Bone marrow (tissue), 2 donors: ENCODE results near the gene ARHGAP31.
"Not testable (repeated sequence)": the region's sequence is repeated elsewhere in the genome, so short reads cannot be mapped to it uniquely, and the experiment has no call there.

Experiments used
- DNase-seq, 2 donors: peaks; one replicate each; lab custom pipeline; 2025; lab: John Stamatoyannopoulos, UW

Gene ARHGAP31

DNA sequence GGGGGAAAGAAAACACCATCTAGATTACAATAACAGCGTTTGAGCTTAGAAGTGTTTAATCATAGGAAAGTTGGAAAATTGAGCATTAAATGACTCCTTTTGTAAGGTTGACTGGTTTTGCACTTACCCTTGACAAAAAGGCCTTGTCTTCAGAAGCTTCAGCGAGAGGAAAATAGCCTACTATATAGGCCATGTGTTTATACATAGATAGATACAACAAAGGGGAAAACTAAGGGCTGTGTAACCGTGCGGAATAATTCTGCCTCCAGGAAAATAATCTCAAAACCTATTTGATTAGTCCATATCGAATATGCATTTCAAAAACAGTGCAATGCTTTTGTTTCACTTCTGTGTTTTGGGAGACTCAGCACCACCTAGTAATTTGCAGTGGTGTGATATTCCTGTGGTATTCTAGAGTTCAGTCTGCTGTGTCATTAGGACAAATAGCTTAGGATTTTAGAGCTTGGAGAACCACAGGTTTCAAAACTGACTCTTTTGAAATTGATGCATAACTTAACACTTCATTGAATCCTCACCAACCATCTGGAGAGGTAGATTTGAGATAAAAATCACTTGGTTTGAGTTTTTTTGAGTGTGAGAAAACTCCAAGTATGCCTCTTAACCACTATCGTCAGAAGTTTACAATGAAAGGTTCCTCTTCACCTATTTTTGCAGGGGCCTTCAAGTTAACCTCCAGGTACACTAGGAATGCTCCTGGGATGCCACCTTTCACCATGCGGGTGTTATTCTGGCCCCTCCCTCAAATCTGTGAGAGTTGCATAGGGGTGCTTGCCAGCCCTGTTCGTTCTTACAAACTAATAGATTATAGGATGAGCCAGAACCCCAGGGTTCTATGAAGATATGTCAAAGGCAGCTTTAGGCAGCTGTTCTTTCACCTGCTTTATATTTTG lies 1.9 kb downstream of the ARHGAP31 start:
- DNase-seq = no peak

DNA sequence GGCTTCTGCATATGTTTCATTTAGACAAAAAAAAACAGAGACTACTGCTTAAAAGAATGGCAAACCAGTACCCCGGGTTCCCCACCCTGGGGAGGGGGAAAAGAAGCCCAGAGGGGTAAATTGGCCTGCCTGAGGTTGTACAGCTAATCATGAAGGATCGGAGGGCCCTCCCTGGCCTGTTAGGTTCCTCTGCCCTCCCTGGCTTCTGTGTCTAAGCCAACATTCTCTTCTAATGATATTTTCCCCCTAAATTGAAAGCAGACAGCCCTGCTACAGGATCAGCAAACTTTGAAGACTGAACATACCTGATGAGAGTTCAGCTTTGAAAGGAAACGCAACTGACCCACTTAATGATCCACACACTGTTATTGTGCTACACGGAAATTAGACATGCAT lies 2.5 kb downstream of the ARHGAP31 start:
- no peak for DNase-seq

DNA sequence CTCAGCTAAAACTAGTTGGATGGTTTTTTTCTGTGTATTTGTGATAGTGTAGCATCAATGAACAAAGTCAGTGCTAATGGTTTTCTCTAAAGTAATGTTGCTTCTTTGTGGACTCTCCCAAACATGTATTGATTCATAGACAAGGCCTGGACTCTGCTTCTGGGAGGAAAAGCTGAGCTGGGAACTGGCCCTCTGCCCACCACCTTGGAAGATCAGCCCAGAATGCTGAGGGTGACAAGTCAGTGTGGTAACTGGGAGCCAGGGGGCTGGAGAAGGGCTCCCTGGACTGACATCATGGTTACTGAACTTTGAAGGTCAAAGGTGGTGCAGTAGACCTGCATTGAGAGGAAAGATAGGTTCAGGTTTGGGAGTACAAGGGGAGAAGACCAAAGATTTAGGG lies 3.0 kb downstream of the ARHGAP31 start:
- DNase-seq = no peak

DNA sequence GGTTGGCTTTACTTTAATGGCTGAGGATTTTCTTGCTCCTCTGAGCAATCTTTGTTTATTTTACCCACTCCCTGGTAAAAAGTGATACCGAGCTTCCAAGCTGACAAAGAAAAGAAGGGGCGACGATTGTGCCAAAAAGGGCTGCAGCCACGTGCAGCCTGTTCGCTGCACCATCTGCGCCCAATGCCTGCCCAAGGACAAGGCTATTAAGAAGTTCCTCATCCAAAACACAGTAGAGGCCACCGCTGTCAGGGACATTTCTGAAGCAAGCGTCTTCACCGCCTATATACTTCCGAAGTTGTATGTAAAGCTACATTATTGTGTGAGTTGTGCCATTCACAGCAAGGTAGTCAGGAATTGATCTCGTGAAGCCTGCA lies 4.4 kb downstream of the ARHGAP31 start:
- no peak for DNase-seq

DNA sequence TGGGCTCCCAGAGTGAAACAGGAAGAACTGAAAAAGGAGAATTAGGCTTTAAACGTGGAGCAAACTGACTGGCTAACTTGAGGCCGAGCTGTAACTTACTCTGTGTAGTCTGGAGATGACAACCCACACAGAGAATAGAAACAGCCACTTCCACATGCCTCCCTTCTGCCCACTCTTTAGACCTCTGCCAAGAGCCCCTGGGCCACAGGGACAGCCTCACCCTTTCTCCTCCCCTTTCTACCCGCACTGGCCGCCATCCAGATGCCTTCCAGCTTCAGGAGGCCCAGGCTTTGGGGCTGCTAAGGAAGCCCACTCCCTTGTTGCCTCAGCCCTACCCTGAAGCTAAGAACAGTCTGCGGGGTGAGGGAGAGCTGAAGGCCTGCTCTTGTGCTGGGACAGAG lies 6.8 kb downstream of the ARHGAP31 start:
- DNase-seq = no peak

DNA sequence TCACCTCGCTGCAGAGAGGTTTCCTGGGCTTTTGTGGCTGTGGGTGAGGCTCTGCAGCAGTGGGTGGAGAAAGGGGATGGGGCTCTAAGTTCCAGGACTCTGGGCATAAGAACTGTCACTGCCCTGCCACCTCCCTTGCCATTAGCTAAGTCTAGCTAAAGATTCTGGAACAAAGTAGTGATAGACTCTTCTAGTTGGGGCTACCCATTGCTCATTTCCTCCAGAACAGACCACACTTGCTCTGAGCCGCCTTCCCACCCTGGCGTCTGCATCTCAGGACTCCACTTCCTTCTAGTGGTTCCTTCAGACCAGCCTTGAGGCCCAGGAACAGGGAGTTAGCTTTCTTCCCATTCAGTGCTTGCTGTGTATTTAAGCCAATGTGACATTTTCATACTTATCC lies 7.5 kb downstream of the ARHGAP31 start:
- DNase-seq = peak in 1 of 2 donors; percentile 41

DNA sequence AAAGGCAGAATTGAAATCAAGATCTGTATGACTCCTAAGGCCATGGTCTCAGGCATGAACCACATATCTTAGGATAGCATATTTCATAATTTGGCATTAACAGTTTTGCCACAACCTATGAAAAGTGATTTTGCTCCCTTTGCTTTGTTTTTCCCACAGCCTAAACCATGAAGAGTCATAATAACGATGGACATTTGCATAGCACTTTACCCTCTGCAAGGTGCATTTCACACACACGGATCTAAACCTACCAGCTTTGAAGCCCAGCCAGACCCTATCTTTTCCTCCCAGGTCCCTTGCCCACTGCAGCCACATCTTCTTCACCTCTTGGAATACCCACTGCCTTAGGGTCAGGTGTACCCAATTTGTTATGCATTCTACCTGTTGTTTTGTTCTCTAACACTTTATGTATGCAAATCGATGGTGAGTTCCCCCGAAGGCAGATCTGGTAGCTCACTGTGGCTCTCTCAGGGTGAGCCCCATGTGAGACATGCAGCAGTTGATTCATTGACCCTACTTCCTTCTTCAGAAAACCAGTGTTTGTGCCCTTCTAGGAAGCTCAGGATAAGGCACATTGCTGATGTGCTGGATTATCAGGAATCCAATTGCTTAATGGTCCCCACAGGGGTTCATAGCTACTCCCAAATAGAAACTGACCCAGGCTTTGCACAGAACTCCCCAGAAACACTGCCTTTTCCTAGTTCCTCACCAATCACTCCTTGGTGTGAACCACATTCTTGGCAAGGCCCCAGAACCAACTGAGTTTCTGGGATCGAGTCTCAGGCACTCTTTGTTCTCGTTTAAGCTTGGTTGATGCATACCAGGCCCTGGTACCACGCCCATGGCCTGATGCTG lies 8.7 kb downstream of the ARHGAP31 start:
- DNase-seq = no peak

DNA sequence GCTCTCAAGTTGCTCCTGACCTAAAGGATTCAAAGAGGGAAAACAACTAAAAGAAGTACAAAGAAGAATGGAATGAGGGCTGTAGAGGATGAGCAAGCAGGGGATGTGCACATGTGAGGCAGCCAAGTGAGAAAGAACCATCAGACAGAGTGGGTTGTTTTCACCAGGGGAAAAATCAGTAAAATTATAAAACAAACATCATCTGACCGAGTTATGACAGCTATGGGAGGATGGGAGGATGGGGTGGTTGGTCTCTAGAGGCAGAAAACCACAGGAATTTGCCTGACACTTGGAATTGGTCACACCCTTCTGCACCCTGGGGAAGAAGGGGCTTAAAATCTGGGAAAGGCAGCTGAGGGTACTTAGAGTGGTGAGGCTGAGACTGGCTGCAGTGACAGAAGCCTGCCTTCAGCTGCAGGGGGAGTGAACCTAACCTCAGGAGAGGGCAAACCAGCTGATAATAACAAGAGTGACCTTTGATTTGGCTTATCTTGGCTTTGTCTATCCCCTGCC lies 10.1 kb downstream of the ARHGAP31 start:
- no peak for DNase-seq

DNA sequence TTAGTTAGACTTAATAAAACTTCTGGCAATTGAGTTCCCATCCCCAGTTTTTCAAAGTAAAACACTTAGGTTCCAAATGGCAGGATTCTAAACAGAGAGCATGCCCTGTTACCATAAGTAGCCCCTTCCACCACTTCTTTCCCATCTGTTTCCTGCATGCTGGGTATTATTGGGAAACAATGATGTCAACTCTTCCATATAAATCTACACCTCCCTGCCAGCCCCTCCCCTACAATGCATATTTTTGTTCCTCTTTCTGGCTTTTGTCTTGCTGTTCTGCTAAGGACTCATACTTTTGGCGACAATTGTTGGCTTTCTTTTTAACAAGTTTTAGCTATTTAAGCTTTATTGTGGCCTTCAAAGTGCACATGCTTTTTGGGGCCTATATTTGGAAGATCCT lies 11.1 kb downstream of the ARHGAP31 start:
- DNase-seq = peak in 1 of 2 donors; percentile 32

DNA sequence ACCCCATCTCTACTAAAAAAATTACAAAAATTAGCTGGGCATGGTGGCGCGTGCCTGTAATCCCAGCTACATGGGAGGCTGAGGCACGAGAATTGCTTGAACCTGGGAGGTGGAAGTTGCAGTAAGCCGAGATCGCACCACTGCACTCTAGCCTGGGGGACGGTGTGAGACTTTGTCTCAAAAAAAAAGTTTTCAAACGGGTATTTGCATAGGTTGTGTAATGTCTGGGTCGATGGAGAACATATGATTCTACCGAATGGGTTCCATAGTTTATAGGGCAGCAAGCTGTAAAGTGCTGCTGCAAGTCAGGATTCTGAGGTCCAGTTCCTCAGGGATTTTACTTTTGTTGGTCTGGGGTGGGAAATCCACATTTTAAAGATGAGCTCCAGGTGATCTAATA lies 12.2 kb downstream of the ARHGAP31 start:
- not testable (repeated sequence) for DNase-seq

DNA sequence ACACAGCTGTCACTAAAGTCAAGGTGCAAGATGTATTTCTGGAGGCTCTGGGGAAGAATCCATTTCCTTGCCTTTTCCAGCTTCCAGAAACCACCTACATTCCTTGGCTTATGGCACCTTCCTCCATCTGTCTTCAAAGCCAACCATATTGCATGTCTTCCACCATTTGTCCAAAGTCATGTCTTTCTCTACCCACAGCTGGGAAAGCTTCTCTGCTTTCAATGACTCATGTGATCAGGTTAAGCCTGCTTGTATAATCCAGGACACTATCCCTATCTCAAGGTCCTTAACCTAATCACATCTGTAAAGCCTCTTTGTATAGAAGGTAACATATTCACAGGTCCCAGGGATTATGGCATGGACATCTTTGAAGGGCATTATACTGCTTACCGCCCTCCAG lies 14.2 kb downstream of the ARHGAP31 start:
- no peak for DNase-seq

DNA sequence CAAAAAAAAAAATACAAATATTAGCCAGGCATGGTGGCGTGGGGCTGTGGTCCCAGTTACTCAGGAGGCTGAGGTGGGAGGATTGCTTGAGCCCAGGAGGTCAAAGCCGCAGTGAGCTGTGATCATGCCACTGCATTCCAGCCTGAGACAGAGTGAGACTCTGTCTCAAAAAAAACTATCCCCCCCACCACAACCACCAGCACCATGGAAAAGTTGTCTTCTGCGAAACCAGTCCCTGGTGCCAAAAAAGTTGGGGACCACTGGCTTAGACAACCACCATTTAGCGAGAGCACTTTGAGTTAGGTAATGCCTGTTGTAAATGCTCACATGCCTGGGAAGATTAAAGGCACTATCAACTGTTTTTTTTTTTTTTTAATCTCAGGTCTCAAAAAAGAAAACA lies 15.4 kb downstream of the ARHGAP31 start:
- no peak for DNase-seq

DNA sequence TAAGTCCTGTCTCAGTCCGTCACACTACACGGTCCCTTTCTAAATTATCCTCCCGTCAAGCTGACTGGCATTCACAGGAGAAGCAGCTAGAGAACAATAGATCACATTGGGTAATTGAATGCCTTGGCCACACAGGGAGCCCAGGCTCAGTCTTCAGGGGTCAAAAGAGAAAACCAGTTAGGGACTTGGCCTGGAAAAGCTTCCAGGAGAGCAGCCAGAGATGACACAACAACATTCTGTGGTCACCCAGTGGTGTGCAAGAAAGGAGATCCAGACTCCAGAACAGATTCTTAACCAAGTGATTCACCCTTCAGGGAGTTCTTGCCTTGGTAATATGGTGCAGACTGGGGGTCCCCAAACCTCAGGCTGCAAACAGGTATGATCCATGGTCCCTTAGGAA lies 15.9 kb downstream of the ARHGAP31 start:
- DNase-seq = no peak

DNA sequence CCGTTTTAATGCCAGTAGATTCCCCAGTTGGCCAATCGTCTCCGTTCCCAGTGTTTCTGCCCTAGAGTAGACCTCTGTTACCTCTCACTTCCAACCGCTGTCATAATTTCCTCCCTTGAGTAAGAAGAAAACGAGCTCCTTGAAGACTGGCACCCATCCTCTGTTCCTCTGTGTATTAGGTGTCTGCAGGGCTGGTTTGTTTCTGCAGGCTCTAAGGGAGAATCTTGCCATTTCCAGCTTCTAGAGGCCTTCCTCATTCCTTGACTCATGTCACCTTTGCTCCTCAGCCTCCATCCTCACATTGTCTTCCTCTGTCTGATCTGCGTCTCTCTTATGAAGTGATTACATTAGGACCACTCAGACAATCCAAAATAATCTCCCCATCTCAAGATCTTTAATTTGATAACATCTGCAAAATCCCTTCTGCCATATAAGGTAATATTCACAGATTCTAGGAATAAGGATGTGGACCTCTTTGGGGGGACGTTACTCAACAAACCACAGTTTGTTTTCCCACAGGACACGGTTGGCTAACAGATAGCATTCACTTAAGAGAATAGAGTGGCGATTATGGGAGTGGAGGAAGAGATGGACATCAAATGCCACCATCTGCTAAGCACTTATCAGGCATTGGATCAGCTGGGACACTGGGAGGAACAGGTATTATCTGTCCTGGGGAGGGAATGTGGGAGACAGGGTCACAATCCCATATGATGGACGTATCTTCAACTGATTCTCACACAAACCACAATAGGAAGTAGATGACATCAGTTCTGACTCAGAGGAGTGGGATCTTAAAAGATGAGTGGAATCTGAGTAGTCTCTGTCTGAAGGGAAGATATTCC lies 17.1 kb downstream of the ARHGAP31 start:
- no peak for DNase-seq

DNA sequence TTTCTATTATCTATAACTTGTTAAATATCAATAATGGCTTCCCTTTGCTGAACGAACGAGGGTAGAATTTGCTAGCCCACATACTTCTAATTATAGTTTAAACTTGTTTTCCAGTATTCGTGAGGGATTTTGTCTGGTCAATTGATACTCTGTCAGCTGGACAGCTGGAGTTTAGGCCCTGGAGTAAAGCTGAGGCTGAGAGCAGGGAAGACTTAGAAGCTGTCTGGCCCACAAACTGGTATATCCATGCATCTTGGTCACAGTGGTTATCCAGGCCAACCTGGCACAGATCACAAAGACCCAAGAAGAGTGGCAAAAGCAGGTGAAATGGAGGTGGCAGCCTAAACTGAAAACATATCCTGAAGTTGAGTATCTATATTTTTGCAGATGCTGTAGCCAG lies 19.3 kb downstream of the ARHGAP31 start:
- no peak for DNase-seq

DNA sequence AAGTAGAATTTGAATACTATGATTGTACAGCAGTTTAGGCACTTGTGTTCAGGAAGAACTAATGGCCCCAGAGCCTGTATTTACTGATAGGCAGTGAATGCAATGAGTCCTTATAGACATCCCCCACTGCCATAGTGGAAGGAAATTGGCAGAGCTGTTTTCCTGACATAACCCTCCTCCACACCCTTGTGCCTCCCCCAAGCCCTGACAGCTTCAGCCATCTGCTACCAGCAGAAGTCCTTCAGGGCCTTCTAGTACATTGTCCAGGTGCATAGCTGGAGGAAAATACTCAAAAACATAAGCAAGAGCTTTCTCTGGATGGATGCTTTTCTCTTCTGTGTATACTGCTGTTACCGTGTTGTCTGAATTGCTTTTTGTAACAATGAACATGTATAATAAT lies 20.6 kb downstream of the ARHGAP31 start:
- no peak for DNase-seq

DNA sequence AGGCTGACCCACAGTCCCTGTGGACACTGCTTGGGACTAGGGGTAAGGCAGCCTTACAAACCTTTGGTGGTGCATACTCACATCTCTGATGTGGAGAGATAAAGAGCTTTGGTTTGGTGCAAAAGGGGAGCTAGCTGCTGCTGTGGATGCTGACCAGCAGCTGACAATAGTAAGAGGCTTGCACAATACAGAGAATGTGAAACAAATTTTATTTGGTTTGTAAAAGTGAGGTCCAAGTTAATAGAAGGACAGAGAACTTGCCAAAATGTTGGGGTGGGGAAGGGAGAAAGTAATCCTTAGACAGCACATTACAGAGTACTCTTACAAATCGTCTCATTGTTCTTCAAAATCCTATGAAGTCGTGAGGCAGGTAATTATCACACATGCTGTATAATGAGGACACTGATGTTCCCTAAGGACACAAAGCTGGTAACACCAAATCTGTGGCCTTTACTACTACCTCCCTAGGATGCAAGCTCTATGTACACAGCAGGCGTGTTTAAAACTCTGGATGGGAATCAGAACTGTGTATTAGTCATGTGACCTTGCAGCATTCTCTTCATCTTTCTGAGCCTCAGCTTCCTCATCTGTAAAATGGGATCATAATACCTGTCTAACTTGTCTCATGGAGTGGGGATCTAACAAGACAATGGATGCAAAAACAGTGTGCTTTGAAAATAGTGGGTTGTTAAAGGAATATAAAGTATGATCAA lies 21.6 kb downstream of the ARHGAP31 start:
- DNase-seq = no peak

DNA sequence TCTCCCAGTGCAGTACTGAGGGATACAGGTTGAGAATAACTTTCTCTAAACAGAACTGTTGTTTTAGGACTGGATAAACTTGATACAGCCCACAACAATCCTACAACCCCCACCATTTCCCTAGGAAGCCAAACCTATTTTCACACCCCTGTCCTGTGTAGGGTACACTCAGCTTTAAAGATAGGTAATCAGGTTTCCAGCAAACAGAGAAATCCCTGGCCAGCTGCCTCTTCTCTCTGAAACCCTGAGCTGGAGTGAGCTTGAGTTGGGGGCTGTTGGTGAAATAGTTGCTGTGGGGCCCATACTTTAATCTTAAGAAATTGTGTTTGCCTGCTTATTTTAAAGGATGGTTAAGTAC lies 22.1 kb downstream of the ARHGAP31 start:
- no peak for DNase-seq

DNA sequence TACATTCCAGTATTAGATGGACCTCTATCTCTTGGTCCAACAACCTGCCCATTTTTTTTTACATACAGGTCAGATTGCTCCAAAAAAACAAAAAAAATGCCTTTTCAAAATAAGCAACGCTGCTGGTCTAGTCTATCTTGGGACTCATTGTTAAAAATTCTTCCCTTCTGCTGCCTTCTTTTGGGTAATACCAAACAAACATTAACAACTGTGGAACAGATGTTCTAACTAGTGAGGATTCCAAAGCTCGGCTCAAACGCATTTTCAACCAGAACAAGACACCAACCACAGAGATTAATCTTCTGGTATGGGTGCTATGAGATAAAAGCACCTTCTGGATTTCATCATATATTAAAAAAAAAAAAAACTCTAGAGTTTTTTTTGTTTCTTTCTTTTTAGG lies 24.7 kb downstream of the ARHGAP31 start:
- no peak for DNase-seq

DNA sequence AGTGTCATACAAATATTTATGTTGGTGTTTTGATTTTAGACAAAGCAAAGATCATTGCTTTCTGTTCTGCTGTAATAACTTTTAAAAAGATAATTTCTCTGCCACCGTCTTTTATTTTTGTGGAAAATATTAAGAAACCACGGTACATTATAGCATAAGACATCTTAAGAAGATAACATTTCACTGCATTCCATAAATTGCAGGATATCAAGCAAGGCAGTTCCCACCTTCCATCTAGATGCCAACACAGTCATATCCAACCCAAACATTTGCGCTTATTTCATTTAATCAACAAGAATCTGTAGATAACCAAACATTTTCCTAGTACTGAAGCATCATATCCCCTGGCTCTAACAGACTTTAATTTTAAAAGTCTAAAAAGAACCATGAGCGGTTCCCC lies 25.1 kb downstream of the ARHGAP31 start:
- no peak for DNase-seq

DNA sequence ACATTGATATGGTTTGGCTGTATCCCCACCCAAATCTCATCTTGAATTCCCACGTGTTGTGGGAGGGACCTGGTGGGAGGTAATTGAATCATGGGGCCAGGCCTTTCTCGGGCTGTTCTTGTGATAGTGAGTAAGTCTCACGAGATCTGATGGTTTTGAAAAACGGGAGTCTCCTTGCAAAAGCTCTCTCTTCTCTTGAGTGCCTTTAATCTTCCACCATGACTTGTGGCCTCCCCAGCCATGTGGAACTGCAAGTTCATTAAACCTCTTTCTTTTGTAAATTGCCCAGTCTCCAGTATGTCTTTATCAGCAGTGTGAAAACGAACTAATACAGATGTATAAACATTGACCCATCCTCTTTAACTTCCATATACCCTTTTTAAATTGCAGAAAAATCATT lies 26.6 kb downstream of the ARHGAP31 start:
- DNase-seq = not testable (repeated sequence)
